ENCODE measurements around the gene FRAT2. TPM values are rescaled to one million over a fixed set of nuclear protein-coding genes. Genes with fewer than 3 reads are reported as not detected.
A peak's percentile ranks its signal among the peaks of the same experiment; 100 is the strongest.

The FRAT2 gene
- total RNA-seq, 1 donor from 2014 or later: 14.9 TPM

GRCh38 chr10:97371696-97372095 lies 37.2 kb upstream of the FRAT2 start:
- Mint-ChIP-seq H3K9me3 (no peaks in the 10 kb centered on the region), H3K4me1 (no peaks in the 10 kb centered on the region), H3K27me3 (ENCODE audit: insufficient read depth, low read depth) (peaks cover 2% of the 10 kb centered on the region), H3K4me3 (no peak overlapping the region), H3K36me3 (peaks cover 13% of the 10 kb centered on the region), H3K27ac (peak overlapping the region; percentile 87)
- H3K36me3 ChIP-seq: no peaks in the 10 kb centered on the region
- H3K4me1 ChIP-seq: no peaks in the 10 kb centered on the region
- H3K4me2 ChIP-seq: no peak overlapping the region
- H3K9me3 ChIP-seq (ENCODE audit: low read depth): no peaks in the 10 kb centered on the region
- no peaks in the 10 kb centered on the region for H4K20me1 ChIP-seq (ENCODE audit: low read depth)
- no peak overlapping the region for H3K4me3 ChIP-seq
- H3K27me3 ChIP-seq: no peaks in the 10 kb centered on the region
- H3F3A ChIP-seq (ENCODE audit: low read depth): no peaks in the 10 kb centered on the region
- no peak for TF ChIP-seq EZH2 (IDR thresholded peaks at IDR 0.05)
- TF ChIP-seq EZH2phosphoT487 (IDR thresholded peaks at IDR 0.05): no peak
- no peak overlapping the region for H2AFZ ChIP-seq (replicated peaks)
- DNase-seq (ENCODE audit: low spot score): no peak
- H3K79me2 ChIP-seq (ENCODE audit: low read depth): no peaks in the 10 kb centered on the region
- no peak overlapping the region for H3K9ac ChIP-seq
- no peak overlapping the region for H3K27ac ChIP-seq

GRCh38 chr10:97367126-97367649 lies 32.7 kb upstream of the FRAT2 start:
- Mint-ChIP-seq H3K4me3 (no peak overlapping the region), H3K9me3 (no peaks in the 10 kb centered on the region), H3K4me1 (no peaks in the 10 kb centered on the region), H3K36me3 (peaks cover 12% of the 10 kb centered on the region), H3K27me3 (ENCODE audit: insufficient read depth, low read depth) (peaks cover 2% of the 10 kb centered on the region), H3K27ac (peak overlapping the region; percentile 64)
- no peaks in the 10 kb centered on the region for H3K79me2 ChIP-seq (ENCODE audit: low read depth)
- no peaks in the 10 kb centered on the region for H3K36me3 ChIP-seq
- H3K4me1 ChIP-seq: no peaks in the 10 kb centered on the region
- H3K27ac ChIP-seq: no peak overlapping the region
- H2AFZ ChIP-seq (replicated peaks): no peak overlapping the region
- no peak overlapping the region for H3K4me2 ChIP-seq
- no peaks in the 10 kb centered on the region for H3K9me3 ChIP-seq (ENCODE audit: low read depth)
- H3F3A ChIP-seq (ENCODE audit: low read depth): no peaks in the 10 kb centered on the region
- no peaks in the 10 kb centered on the region for H4K20me1 ChIP-seq (ENCODE audit: low read depth)
- no peaks in the 10 kb centered on the region for H3K27me3 ChIP-seq
- no peak overlapping the region for H3K4me3 ChIP-seq
- no peak for DNase-seq (ENCODE audit: low spot score)
- H3K9ac ChIP-seq: no peak overlapping the region
- no peak for TF ChIP-seq CTCF (IDR thresholded peaks at IDR 0.05)
- TF ChIP-seq EZH2 (IDR thresholded peaks at IDR 0.05): no peak
- no peak for TF ChIP-seq EZH2phosphoT487 (IDR thresholded peaks at IDR 0.05)

- H3K4me3 Mint-ChIP-seq: no peak overlapping the region
- H3K9me3 ChIP-seq (ENCODE audit: low read depth): no peaks in the 10 kb centered on the region
- TF ChIP-seq CTCF (IDR thresholded peaks at IDR 0.05) (no peak), EZH2phosphoT487 (IDR thresholded peaks at IDR 0.05) (no peak), EZH2 (IDR thresholded peaks at IDR 0.05) (no peak)
Observed at GRCh38 chr10:97366572-97366971, 32.0 kb upstream of the FRAT2 start.

GRCh38 chr10:97365761-97366351 lies 31.3 kb upstream of the FRAT2 start:
- Histone ChIP-seq H2AFZ (replicated peaks) (no peak overlapping the region), H3K9me3 (ENCODE audit: low read depth) (no peaks in the 10 kb centered on the region), H3K4me2 (no peak overlapping the region), H3K27ac (no peak overlapping the region), H3K79me2 (ENCODE audit: low read depth) (no peaks in the 10 kb centered on the region), H3F3A (ENCODE audit: low read depth) (no peaks in the 10 kb centered on the region), H3K9ac (no peak overlapping the region), H3K36me3 (no peaks in the 10 kb centered on the region), H3K27me3 (no peaks in the 10 kb centered on the region), H4K20me1 (ENCODE audit: low read depth) (no peaks in the 10 kb centered on the region), H3K4me1 (no peaks in the 10 kb centered on the region), H3K4me3 (no peak overlapping the region)
- no peak overlapping the region for H3K4me3 Mint-ChIP-seq
- H3K4me1 Mint-ChIP-seq: no peaks in the 10 kb centered on the region
- no peak overlapping the region for H3K27ac Mint-ChIP-seq
- DNase-seq (ENCODE audit: low spot score): no peak
- no peak for TF ChIP-seq EZH2phosphoT487 (IDR thresholded peaks at IDR 0.05)
- TF ChIP-seq EZH2 (IDR thresholded peaks at IDR 0.05): no peak
- no peak for TF ChIP-seq CTCF (IDR thresholded peaks at IDR 0.05)
- H3K36me3 Mint-ChIP-seq: peaks cover 9% of the 10 kb centered on the region
- no peaks in the 10 kb centered on the region for H3K9me3 Mint-ChIP-seq
- peaks cover 2% of the 10 kb centered on the region for H3K27me3 Mint-ChIP-seq (ENCODE audit: insufficient read depth, low read depth)

More at GRCh38 chr10:97366572-97366971, 32.0 kb upstream of the FRAT2 start:
- no peaks in the 10 kb centered on the region for H3K4me1 Mint-ChIP-seq
- H3K4me2 ChIP-seq: no peak overlapping the region
- H3K9ac ChIP-seq: no peak overlapping the region
- no peak for DNase-seq (ENCODE audit: low spot score)
- H3K79me2 ChIP-seq (ENCODE audit: low read depth): no peaks in the 10 kb centered on the region
- H3K4me3 ChIP-seq: no peak overlapping the region
- no peaks in the 10 kb centered on the region for H3F3A ChIP-seq (ENCODE audit: low read depth)
- H3K36me3 ChIP-seq: no peaks in the 10 kb centered on the region
- H3K27me3 Mint-ChIP-seq (ENCODE audit: insufficient read depth, low read depth): peaks cover 2% of the 10 kb centered on the region
- H3K27me3 ChIP-seq: no peaks in the 10 kb centered on the region
- H3K27ac ChIP-seq: no peak overlapping the region
- no peak overlapping the region for H3K27ac Mint-ChIP-seq
- H2AFZ ChIP-seq (replicated peaks): no peak overlapping the region
- no peaks in the 10 kb centered on the region for H3K9me3 Mint-ChIP-seq
- no peaks in the 10 kb centered on the region for H3K4me1 ChIP-seq
- no peaks in the 10 kb centered on the region for H4K20me1 ChIP-seq (ENCODE audit: low read depth)
- H3K36me3 Mint-ChIP-seq: peaks cover 9% of the 10 kb centered on the region
